OCI-LY3 (cell line): ENCODE data around the gene MBD4.

Source experiments
- CTCF ChIP-seq: fragments of 200-600, 300-600 bp; sonication (generic); IDR thresholded peaks from 2 replicates; pipeline ENCODE4 v1.5.1; 2014; ENCODE audit warnings: antibody characterized with exemption, low read length, low read depth
- EZH2phosphoT487 ChIP-seq: fragments of 200-600 bp; shearing (Covaris generic); IDR thresholded peaks from 2 replicates; pipeline ENCODE4 v1.6.1; 2018; ENCODE audit warnings: antibody characterized with exemption, mixed run types, low read depth

- no peak for TF ChIP-seq CTCF
- TF ChIP-seq EZH2phosphoT487: no peak
These were observed 5.7 kb upstream of the MBD4 start for GRCh38 chr3:129445471-129445870.
